Measurements from ENCODE around the gene CCDC9. TPM values are rescaled to one million over a fixed set of nuclear protein-coding genes. Genes with fewer than 3 reads are reported as not detected.
A peak's percentile ranks its signal among the peaks of the same experiment; 100 is the strongest.

Gene CCDC9
- total and polyA plus RNA-seq, 2 of the 13 experiments (the other 11 are each of a cell fraction or from before 2014, with no cell fraction given) = 2.9 to 6.3 TPM

GRCh38 chr19:47255879-47256692 is at the start of gene CCDC9 (continued):
- TF ChIP-seq MXD1 (CRISPR knock-in tag; IDR thresholded peaks at IDR 0.05) (no peak), ZNF33A (CRISPR knock-in tag; IDR thresholded peaks at IDR 0.05; ENCODE audit: borderline replicate concordance) (no peak), ZMYM4 (CRISPR knock-in tag; IDR thresholded peaks at IDR 0.05) (peak; percentile 74), ZZZ3 (CRISPR knock-in tag; IDR thresholded peaks at IDR 0.05; ENCODE audit: borderline replicate concordance) (no peak), XRCC5 (optimal IDR thresholded peaks at IDR 0.05; ENCODE audit: low read length) (peak; percentile 27), STAG1 (CRISPR knock-in tag; IDR thresholded peaks at IDR 0.05) (no peak), ZNF335 (CRISPR knock-in tag; IDR thresholded peaks at IDR 0.05) (no peak), RFX1 (IDR thresholded peaks at IDR 0.05) (no peak), ZNF709 (CRISPR knock-in tag; IDR thresholded peaks at IDR 0.05) (peak; percentile 21; the same call in 1 of the 2 replicates), ATM (IDR thresholded peaks at IDR 0.05; ENCODE audit: borderline replicate concordance) (no peak), ZNF83 (CRISPR knock-in tag; IDR thresholded peaks at IDR 0.05; ENCODE audit: borderline replicate concordance) (no peak), MATR3 (CRISPR knock-in tag; IDR thresholded peaks at IDR 0.05) (no peak), ZNF460 (CRISPR knock-in tag; IDR thresholded peaks at IDR 0.05; ENCODE audit: borderline replicate concordance) (peak; percentile 97), SMARCE1 (IDR thresholded peaks at IDR 0.05; ENCODE audit: borderline replicate concordance) (no peak), TOPORS (CRISPR knock-in tag; IDR thresholded peaks at IDR 0.05) (no peak), ZNF550 (CRISPR knock-in tag; IDR thresholded peaks at IDR 0.05; ENCODE audit: borderline replicate concordance) (no peak), ETV6 (CRISPR knock-in tag; conservative IDR thresholded peaks at IDR 0.05) (peak; percentile 71; the same call in 1 of the 2 replicates), FOXP1 (IDR thresholded peaks at IDR 0.05) (no peak), FOXP1 (CRISPR knock-in tag; IDR thresholded peaks at IDR 0.05) (no peak), ZNF672 (CRISPR knock-in tag; IDR thresholded peaks at IDR 0.05) (no peak), ZBTB21 (CRISPR knock-in tag; IDR thresholded peaks at IDR 0.05) (peak; percentile 78), ZNF782 (CRISPR knock-in tag; IDR thresholded peaks at IDR 0.05; ENCODE audit: borderline replicate concordance) (no peak), NONO (IDR thresholded peaks at IDR 0.05) (no peak), NONO (CRISPR knock-in tag; conservative IDR thresholded peaks at IDR 0.05) (peak; percentile 26; the same call in 1 of the 2 replicates)
- TF ChIP-seq, protein P1, sequence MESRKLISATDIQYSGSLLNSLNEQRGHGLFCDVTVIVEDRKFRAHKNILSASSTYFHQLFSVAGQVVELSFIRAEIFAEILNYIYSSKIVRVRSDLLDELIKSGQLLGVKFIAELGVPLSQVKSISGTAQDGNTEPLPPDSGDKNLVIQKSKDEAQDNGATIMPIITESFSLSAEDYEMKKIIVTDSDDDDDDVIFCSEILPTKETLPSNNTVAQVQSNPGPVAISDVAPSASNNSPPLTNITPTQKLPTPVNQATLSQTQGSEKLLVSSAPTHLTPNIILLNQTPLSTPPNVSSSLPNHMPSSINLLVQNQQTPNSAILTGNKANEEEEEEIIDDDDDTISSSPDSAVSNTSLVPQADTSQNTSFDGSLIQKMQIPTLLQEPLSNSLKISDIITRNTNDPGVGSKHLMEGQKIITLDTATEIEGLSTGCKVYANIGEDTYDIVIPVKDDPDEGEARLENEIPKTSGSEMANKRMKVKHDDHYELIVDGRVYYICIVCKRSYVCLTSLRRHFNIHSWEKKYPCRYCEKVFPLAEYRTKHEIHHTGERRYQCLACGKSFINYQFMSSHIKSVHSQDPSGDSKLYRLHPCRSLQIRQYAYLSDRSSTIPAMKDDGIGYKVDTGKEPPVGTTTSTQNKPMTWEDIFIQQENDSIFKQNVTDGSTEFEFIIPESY (CRISPR knock-in tag; IDR thresholded peaks at IDR 0.05) = no peak; the same call in 1 of the 2 replicates
- TF ChIP-seq, protein P2, sequence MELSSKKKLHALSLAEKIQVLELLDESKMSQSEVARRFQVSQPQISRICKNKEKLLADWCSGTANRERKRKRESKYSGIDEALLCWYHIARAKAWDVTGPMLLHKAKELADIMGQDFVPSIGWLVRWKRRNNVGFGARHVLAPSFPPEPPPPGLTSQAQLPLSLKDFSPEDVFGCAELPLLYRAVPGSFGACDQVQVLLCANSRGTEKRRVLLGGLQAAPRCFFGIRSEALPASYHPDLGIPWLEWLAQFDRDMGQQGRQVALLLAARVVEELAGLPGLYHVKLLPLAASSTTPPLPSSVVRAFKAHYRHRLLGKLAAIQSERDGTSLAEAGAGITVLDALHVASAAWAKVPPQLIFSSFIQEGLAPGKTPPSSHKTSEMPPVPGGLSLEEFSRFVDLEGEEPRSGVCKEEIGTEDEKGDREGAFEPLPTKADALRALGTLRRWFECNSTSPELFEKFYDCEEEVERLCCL (CRISPR knock-in tag; IDR thresholded peaks at IDR 0.05; ENCODE audit: borderline replicate concordance) = no peak
- TF ChIP-seq, protein P3, sequence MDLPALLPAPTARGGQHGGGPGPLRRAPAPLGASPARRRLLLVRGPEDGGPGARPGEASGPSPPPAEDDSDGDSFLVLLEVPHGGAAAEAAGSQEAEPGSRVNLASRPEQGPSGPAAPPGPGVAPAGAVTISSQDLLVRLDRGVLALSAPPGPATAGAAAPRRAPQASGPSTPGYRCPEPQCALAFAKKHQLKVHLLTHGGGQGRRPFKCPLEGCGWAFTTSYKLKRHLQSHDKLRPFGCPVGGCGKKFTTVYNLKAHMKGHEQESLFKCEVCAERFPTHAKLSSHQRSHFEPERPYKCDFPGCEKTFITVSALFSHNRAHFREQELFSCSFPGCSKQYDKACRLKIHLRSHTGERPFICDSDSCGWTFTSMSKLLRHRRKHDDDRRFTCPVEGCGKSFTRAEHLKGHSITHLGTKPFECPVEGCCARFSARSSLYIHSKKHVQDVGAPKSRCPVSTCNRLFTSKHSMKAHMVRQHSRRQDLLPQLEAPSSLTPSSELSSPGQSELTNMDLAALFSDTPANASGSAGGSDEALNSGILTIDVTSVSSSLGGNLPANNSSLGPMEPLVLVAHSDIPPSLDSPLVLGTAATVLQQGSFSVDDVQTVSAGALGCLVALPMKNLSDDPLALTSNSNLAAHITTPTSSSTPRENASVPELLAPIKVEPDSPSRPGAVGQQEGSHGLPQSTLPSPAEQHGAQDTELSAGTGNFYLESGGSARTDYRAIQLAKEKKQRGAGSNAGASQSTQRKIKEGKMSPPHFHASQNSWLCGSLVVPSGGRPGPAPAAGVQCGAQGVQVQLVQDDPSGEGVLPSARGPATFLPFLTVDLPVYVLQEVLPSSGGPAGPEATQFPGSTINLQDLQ (CRISPR knock-in tag; IDR thresholded peaks at IDR 0.05) = peak; percentile 95
